A549 treated with AZD9567 at 1 μM for 4 hours (cell line): ENCODE results near the gene POP4. TPM values are rescaled to one million over a fixed set of nuclear protein-coding genes. Genes with fewer than 3 reads are reported as not detected.

Experiments used
- total RNA-seq: library from RNA; stranded (reverse); fragments of 200-300 nt; extraction: Qiagen RNA extraction; gene quantifications from 5 replicates; pipeline ENCODE4 v1.2.3, GENCODE V29; 2022; ENCODE audit not compliant: insufficient read depth

The POP4 gene, protein sequence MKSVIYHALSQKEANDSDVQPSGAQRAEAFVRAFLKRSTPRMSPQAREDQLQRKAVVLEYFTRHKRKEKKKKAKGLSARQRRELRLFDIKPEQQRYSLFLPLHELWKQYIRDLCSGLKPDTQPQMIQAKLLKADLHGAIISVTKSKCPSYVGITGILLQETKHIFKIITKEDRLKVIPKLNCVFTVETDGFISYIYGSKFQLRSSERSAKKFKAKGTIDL
- total RNA-seq: 187 to 201 TPM (median 192 TPM) in 5 replicates

DNA sequence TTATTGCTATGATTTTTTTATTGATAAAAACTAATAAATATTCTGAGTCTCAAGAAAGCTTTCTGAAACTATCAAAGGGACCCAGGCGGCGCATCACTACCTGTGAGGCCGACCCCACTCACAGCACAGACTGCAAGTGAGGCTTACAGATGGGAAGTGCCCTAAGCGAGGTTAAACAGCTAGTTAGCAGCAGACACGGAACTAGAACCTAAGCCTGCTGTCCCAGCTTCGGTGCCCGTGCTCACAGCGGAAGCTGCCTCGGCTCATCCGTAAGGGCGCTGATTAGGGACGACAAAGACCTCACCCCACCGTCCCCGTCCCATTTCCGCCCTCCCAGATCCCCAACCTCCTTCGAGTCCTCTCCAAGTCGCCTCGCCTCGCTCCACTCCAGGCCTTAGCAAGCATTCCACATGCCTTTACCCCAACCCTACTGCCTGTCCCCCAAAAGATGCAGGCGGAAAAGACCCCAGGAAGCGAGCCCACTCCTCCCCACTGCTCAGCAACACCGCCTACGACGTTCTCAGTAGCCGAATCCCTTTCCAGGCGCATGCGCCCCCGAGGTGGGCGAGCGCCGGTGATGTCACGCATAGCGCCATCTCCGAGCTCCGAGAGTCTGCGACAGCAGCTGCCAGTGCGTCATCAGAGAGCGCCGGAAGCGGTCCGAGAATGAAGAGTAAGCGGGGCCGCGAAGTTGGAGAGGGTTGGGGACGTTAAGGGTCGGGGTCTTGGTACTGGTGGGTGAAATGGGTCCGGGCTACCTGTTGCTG is at the start of gene POP4:
Gene POP4 (plus strand): TSS at position 631 of the 767 bp plus-strand sequence. CDS start 36 bp downstream, at position 667.

DNA sequence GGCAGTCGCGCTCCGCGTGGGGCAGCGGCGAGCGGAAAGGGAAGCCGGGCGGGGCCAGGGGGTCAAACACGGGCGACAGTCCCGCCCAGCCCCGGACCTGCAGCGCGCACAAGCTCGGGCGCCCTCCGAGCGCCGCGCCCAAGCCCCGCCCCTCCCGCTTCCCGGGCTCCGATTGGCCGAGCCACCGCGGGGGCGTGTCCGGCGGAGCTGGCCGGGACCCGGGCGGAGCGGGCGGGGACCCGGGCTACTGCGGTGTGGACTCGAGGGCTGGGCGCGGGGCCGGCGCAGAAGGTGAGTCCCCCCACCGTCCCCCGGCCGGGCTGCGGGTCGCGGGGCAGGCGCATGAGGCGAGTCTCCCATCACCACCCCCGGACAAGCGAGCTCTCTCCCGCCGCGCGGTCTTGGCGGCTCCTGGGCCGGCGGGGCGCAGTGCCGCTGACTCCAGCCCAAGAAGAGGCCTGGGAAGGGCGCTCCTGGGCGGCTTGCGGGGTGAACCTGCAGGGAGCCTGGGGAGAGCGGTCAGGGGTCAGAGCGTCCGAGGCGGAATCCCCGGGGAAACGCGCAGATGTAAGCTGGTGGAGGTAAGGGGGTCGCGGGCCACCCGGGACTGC is 59.2 kb downstream of the POP4 start, which contains the start of gene PLEKHF1:
Gene PLEKHF1 (plus strand): TSS at position 247 of the 611 bp plus-strand sequence. CDS start 8,379 bp downstream, outside the sequence.

Other genes with a start within 250 kb of the POP4 start
- 0.05 to 0.11 TPM in 2 of 5 replicates, not detected in the others for gene VSTM2B, start 80.3 kb upstream of the POP4 start, total RNA-seq
- gene PLEKHF1, start 59.2 kb downstream of the POP4 start, total RNA-seq: 6.4 to 9.9 TPM (median 9.4 TPM) in 5 replicates
- gene C19orf12, start 109.0 kb downstream of the POP4 start, total RNA-seq: 44.7 to 50.0 TPM (median 46.9 TPM) in 5 replicates
- 28.9 to 29.5 TPM (median 29.3 TPM) in 5 replicates for gene CCNE1, start 205.7 kb downstream of the POP4 start, total RNA-seq